ENCODE measurements around the gene STX16. TPM values are rescaled to one million over a fixed set of nuclear protein-coding genes. Genes with fewer than 3 reads are reported as not detected.

STX16 gene
- total RNA-seq, 3 donors from 2014 or later = 42.2 to 70.4 (median 43.1) TPM

GRCh38 chr20:58706150-58706892 lies 55.2 kb downstream of the STX16 start:
- Histone ChIP-seq H3K4me3 (no peak overlapping the region), H3K36me3 (ENCODE audit: low read depth) (no peaks in the 10 kb centered on the region), H3K4me1 (ENCODE audit: low read depth) (no peaks in the 10 kb centered on the region), H3K9me3 (no peaks in the 10 kb centered on the region)
- intact Hi-C loops (cut with DNase I, micrococcal nuclease) = no loop called here
- DNase-seq = no peak
- no peak for TF ChIP-seq CTCF (IDR thresholded peaks at IDR 0.05)
- ATAC-seq = no peak

GRCh38 chr20:58706975-58707681 lies 56.0 kb downstream of the STX16 start:
- Histone ChIP-seq H3K9me3 (no peaks in the 10 kb centered on the region), H3K4me3 (no peak overlapping the region), H3K4me1 (ENCODE audit: low read depth) (no peaks in the 10 kb centered on the region), H3K36me3 (ENCODE audit: low read depth) (no peaks in the 10 kb centered on the region)
- ATAC-seq (no peak), DNase-seq (no peak)
- TF ChIP-seq CTCF (IDR thresholded peaks at IDR 0.05) = no peak
- intact Hi-C loops (cut with DNase I, micrococcal nuclease) = no loop called here

- Histone ChIP-seq H3K36me3 (ENCODE audit: low read depth) (no peaks in the 10 kb centered on the region), H3K9me3 (no peaks in the 10 kb centered on the region), H3K4me1 (ENCODE audit: low read depth) (no peaks in the 10 kb centered on the region), H3K4me3 (no peak overlapping the region)
- DNase-seq (no peak), ATAC-seq (no peak)
- TF ChIP-seq CTCF (IDR thresholded peaks at IDR 0.05) = no peak
- intact Hi-C loops (cut with DNase I, micrococcal nuclease) = no loop called here
Measured at GRCh38 chr20:58707770-58708169, 56.7 kb downstream of the STX16 start.

- DNase-seq (peak in 1 of 3 donors; percentile 27), ATAC-seq (no peak)
- H3K4me3 ChIP-seq = no peak overlapping the region
- no peaks in the 10 kb centered on the region for H3K36me3 ChIP-seq (ENCODE audit: low read depth)
- no peaks in the 10 kb centered on the region for H3K4me1 ChIP-seq (ENCODE audit: low read depth)
- intact Hi-C loops (cut with DNase I, micrococcal nuclease) = no loop called here
- H3K9me3 ChIP-seq = no peaks in the 10 kb centered on the region
- TF ChIP-seq CTCF (IDR thresholded peaks at IDR 0.05) = no peak
Measured at GRCh38 chr20:58708246-58708931, 57.3 kb downstream of the STX16 start.

- Histone ChIP-seq H3K4me1 (ENCODE audit: low read depth) (no peaks in the 10 kb centered on the region), H3K4me3 (no peak overlapping the region), H3K36me3 (ENCODE audit: low read depth) (no peaks in the 10 kb centered on the region), H3K9me3 (no peaks in the 10 kb centered on the region)
- DNase-seq (no peak), ATAC-seq (no peak)
- intact Hi-C loops (cut with DNase I, micrococcal nuclease) = no loop called here
- TF ChIP-seq CTCF (IDR thresholded peaks at IDR 0.05) = no peak
Measured at GRCh38 chr20:58709013-58709702, 58.1 kb downstream of the STX16 start.
